HG02943 (cell line): ENCODE results near the gene TECR.
"Not testable (repeated sequence)": the region's sequence is repeated elsewhere in the genome, so short reads cannot be mapped to it uniquely, and the experiment has no call there.

Experiments used
- ATAC-seq: cut with Tn5 transposase; IDR thresholded peaks from one replicate; pipeline ENCODE4 v1.9.1; 2021; ENCODE audit warnings: mild to moderate bottlenecking, low read depth, moderate library complexity; ENCODE audit not compliant: unreplicated experiment

TECR gene

GRCh38 chr19:14559916-14560775 is 30.8 kb downstream of the TECR start:
- no peak for ATAC-seq

GRCh38 chr19:14560776-14561108 is 31.3 kb downstream of the TECR start:
- no peak for ATAC-seq

- ATAC-seq: no peak
Observed at GRCh38 chr19:14561249-14561648, 31.9 kb downstream of the TECR start.

GRCh38 chr19:14561847-14562351 is 32.5 kb downstream of the TECR start:
- no peak for ATAC-seq

- ATAC-seq: no peak
Observed at GRCh38 chr19:14562660-14563589, 33.5 kb downstream of the TECR start.

GRCh38 chr19:14563590-14563926 is 34.2 kb downstream of the TECR start:
- no peak for ATAC-seq

- no peak for ATAC-seq
Observed at GRCh38 chr19:14563989-14564651, 34.7 kb downstream of the TECR start.

- not testable (repeated sequence) for ATAC-seq
Observed at GRCh38 chr19:14564652-14565297, 35.4 kb downstream of the TECR start.

- ATAC-seq: no peak
Observed at GRCh38 chr19:14565298-14565679, 35.9 kb downstream of the TECR start.

GRCh38 chr19:14565765-14566711 is 36.6 kb downstream of the TECR start:
- no peak for ATAC-seq

GRCh38 chr19:14566712-14567077 is 37.3 kb downstream of the TECR start:
- ATAC-seq: no peak

- ATAC-seq: no peak
Observed at GRCh38 chr19:14567079-14567478, 37.7 kb downstream of the TECR start.

- no peak for ATAC-seq
Observed at GRCh38 chr19:14570864-14571527, 41.6 kb downstream of the TECR start.

GRCh38 chr19:14571695-14572490 is 42.5 kb downstream of the TECR start, which contains the start of gene NDUFB7:
TSS of gene NDUFB7 (minus strand) at chr19:14572066. CDS start at chr19:14572000, 66 bp downstream.
- ATAC-seq: peak; percentile 78

- no peak for ATAC-seq
Observed at GRCh38 chr19:14575428-14575980, 46.1 kb downstream of the TECR start.

- ATAC-seq: no peak
Observed at GRCh38 chr19:14576363-14576762, 47.0 kb downstream of the TECR start.

- ATAC-seq: no peak
Observed at GRCh38 chr19:14577264-14577663, 47.9 kb downstream of the TECR start.
